ENCODE results near the gene TCN2.
"Not testable (repeated sequence)": the region's sequence is repeated elsewhere in the genome, so short reads cannot be mapped to it uniquely, and the experiment has no call there.

TCN2 gene

DNA sequence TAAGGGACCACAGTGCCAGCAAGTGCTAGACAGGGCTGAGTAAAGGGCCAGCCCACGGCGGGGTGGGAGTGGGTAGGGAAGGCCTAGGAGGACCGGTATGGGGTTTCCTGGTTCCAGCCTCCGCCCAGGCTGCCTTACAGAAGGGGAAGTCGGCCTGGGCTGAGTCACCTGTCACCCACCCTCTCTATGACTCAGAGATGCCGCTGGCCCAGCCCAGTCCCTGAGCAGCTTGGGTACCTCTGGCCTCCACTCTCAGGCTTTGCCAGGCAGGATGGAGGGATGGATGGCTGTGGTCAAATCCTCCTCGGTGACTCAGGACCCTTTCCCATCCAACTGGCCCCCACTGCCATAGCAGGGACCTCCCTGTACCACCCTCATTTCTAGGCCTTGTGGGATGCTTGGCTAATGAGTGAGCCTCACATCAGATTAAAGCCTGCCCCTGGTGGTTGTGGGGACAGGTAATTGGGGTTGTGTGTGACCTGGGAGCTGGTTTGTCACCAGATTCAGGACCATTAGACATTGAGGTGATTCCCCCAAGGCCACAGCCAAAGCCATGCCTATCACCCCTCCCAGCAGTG, 42.5 kb downstream of the TCN2 start:
- no peak for DNase-seq

DNA sequence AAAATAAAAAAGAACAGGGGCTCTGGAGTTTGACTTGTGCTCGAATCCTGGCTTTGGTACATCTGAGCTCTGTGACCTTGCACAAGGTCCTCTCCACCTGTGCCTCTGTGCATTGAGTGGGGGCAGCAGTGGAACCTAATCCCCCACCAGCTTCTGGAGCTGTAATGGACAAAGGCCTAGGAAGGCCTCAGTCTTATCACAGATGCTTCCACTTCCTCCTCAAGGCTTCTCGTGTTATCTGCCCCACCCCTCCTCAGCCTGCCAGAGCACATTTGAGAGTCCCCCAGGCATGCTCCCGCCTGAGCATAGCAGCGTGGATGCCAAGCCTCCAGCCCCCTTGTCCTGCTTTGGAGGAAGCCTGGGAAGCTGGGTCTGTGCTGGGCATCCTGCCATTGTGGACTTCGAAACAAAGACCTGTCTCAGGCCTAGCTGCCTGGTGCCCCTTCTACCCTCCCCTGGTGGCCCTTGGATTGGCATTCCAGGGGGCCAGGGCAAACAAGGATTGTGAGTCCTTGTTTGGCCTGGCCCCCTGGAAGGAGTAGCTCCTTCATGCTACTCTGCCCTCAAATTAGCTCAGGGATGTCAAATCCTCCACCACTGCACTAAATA, 43.6 kb downstream of the TCN2 start:
- DNase-seq = no peak

DNA sequence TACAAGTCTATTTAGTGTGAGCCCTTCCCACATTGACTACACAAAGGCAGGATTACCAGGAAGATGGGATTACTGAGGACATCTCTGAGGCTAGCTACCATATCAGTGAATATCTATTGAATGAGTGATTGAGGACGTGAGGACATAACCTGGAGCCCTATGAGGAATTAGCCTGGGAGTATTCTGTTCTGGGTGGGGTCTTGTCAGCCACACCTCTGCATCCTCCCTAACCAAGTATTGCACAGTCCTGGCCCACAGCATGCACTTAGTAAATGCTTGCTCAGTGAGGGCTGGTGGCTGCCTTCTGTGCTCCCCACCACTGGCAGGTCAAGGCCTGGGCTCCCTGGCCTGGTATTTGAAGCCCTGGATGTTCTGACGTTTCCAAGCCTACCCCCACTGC, 45.9 kb downstream of the TCN2 start:
- DNase-seq = no peak

DNA sequence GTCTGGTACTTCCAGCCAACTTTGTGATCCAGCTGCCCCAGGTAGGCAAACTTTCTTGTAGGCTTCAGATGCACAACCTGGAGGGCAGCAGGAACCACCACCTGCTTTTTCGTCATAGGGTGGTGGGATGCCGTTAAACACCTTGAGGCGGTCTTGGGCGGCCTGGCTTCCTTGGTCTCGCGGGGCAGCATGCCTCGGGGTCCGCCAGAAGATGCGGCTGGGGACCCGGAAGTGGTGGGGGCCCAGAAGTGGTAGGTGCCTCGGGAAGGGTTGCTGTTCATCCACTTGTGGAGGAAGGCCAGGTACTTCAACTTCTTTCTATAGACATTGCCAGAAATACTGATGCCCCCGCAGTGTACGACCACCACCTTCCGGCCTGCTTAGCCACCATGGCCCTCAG, 47.4 kb downstream of the TCN2 start:
- DNase-seq = no peak

DNA sequence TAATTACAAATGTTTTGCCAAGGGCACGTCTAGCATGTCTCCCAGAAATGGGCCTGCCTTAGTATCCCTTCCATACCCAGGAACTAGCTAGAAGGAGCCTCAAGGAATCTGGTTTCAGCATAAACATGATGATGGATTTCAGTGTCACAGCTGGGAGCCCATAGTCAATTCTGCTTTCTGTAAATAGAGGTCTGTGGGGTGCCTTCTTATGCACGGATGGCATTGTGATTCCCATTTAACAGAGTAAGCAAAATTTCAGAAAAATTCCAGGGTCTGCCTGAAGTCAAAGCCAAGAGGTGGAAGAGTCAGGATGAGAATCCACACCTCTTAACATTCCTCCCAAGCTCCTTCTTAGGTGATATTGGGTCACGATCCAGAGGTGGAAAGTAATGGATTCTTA, 48.6 kb downstream of the TCN2 start:
- no peak for DNase-seq

DNA sequence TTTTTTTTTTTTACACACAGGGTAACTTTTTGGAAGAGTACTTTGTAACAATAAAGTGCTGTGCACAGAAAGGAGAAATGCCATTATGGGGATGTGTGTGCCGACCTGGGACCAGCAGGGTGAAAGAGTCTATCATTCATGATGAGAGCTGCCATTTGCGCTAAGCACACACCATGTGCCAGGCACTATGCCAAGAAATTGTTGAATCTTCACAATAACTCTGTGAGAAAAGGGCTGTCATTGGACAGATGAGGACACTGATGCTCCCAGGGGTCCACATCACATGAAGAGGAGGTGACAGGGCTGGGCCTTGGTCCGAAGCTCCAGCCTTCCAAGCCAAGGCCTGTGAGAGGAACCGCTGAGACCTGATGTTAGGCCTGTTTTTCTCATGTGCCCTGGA, 55.1 kb downstream of the TCN2 start:
- no peak for DNase-seq

DNA sequence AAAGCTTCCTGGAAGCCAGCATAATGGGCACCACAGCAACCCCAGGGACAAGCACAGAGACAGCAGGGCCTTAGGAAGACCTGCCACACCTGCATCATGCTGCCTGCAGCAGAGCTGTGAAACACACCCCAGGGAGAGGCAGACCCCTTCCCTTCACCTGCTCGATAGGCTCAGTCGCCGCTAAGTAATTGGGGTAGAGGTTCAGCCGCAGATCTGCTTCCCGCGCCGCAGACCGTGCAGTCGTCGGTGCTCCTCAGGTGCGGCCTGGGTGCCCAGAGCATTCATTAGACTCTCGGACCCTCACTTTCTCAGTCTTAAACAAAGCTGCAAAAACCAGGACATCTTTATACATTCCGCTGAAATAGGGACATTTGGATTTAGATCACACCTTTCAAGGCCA, 57.8 kb downstream of the TCN2 start:
- no peak for DNase-seq

DNA sequence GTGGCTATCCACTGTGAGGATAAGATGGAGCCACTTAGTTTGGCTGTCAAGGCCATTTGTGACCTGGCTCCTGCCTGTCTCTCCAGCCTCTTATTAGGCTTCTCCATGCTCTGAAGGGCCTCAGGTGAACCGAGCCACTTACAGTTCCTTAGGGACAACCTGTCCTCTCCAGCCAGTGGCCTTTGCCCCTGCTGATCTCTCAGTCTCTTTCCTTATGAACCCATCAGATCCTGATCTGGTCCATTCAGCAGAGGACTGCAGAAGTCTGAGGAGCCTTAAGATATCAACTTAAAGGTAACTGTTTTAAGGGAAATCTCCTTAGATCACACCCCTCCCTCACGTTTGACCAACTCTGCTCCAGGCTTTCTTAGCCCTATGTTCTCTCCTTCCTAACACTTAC, 58.3 kb downstream of the TCN2 start:
- DNase-seq = no peak

DNA sequence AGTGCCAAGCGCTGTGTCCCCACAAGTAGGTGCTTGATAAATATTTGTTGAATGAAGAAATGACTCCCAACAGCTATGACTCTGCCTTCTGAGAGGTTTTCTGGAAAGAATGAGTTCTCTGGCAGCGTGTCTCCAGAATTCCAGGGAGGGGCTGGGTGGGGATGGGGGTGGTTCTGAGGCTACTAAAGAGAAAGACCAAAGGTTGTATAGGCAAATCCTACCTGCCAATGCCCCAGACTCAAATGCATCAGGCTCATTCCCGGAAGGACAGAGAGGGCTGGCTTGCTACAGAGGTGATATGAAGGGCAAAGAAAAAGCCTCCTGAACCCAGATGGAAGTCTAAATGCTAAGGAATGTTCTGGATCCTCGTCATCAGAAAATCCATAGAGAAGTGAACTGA, 58.8 kb downstream of the TCN2 start:
- DNase-seq = no peak

DNA sequence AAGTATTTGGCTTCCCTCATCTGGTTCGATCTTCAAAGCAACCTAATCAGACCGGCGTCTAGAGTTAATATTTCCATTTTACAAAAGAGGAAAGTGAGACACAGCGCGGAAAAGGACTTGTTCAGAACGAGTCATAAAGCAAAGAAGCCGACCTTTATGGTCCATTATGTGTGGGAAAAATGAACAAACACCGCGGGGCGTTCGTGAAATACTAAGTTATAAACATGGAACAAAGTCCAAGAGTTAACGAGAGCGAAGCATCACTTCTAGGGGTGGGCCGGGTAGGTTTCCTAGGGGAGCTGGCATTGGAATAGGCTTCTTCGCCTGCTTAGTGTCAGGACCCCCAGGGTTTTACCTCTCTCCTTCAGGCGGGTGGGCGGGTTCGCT, 60.1 kb downstream of the TCN2 start:
- peak in 1 of 6 experiments; percentile 46 for DNase-seq

DNA sequence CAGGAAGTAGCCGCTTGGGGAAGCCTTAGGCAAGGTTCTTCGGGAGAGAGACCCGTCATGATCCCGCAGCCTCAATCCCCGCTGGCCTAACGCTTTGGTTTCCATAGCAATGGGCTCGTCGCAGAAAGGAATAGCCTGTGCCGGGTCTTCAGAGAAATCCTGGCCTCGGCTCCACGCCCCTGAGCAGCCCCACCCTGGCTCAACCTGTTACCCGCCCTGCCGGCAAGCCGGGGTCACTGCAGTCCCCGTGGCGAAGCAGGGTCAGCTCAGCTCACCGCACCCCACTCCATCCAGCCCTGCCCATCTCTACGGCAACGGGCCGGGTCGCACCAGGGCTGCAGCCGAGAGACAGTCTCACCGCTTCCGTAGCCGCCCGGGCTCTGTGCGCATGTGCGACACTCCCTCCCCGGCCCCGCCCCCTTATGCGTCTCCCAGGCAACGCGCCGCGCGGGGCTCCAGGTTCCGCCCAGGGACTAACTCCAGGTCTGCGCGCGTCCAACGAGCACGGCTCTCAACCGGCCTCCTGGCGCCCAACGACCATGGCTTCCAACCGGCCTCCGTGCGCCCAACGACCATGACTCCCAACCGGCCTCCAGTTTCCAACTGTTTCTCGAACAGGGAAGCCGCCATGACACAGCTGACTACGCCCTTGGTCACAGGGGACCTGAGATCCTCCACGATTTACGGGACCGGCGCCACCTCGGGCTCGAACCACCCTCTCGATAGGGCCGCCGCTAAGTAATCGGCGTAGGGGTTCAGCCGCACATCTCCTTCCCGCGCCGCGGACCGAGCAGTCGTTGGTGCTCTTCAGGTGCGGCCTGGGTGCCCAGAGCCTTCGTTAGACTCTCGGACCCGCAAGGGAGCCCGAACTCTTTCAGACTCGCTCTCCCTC, 60.8 kb downstream of the TCN2 start, which contains the start of gene DUSP18:
Gene DUSP18, minus strand, starts transcription at position 382 of the 892 bp plus-strand sequence. CDS start 3,872 bp downstream, outside the sequence.
- peak; percentile 85 to 96 (median 91) for DNase-seq

DNA sequence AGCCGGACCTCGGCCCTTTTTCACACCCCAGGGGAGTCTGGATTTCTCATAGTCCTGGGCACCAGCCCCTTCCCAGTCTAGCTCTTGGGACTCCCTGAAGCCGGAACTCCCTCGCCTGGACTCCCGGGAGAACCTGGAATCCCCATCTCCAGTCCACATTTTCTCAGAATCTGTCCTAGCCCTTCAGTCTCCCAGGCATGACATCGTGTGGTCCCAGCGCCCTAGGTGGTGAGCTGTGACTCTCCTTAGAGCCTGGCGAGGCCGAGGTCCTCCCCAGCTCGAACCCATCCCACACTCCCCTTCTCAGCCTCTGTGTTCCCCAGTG, 61.4 kb downstream of the TCN2 start:
- peak in 1 of 6 experiments; percentile 18 for DNase-seq

DNA sequence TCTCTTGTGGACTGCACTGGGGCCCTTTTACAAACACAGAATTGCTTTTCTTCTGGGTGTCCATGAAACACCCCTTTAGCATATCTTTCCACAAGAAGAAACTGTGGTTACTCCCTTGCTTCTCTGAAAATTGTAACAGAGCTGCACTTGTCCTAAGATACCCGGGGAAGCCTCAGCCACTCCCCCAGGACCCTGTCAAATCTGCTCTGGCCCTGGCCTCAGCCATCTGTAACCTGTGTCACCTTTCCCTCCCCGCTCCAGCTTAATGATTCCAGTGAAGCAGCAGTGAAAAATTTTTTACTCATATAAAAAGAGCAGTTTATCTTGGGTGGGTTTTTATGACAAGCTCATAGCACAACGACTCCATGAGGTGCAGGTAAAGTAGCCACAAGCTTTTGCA, 64.1 kb downstream of the TCN2 start:
- DNase-seq = no peak

DNA sequence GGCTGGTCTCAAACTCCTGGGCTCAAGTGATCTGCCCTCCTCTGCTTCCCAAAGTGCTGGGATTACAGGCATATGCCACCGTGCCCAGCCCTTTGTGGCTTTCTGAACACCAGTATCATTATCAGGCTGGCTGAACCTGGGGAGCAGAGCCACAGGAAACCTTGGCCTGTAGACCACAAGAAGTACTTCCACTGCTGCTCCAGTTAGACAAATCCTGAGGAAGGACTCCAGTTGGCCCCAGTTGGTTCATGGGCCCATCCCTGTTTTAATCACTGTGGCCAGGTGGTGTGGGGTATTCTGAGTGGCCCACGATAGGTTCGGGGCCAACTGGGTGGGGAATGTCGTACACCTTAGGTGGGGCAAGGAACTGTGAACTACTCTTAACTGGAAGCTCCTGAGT, 66.2 kb downstream of the TCN2 start:
- no peak for DNase-seq

DNA sequence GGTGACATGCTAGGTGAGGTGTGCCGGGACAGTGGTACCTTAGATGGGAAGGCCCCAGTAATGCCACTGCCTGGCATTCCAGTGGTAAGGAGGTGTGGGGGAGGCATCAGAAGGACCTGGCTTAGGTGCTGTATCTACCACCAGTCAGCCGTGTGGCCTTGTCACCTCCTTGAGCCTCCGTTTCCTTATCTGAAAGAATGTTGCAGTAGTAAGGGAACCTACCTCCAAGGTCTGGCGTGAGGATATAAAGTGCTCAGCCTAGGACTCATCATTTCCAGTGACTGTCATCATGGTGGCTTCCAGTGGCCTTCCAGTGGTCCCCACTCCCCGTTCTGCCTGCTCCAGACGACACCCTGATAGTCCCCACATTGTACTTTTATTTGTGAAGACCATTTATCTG, 67.5 kb downstream of the TCN2 start:
- DNase-seq = no peak

DNA sequence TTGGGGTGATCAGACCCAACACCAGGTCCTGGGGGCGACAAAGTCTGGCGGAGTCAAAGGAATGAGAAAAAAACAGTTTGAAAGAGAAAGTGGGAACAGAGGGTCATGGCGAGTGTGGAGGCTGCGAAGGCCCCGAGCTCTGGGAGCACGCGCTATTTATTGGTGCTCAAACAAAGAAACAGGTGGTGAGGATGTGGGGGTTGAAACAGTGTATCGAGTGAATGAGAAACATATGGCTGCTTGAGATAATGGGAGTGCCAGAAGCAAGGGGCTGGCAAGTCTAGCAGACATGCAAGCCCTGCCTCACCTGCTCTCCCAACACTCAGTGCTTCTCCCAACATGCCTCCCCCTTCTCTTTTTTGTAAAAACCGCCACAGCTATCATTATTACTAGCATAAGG, 68.5 kb downstream of the TCN2 start:
- DNase-seq = no peak

DNA sequence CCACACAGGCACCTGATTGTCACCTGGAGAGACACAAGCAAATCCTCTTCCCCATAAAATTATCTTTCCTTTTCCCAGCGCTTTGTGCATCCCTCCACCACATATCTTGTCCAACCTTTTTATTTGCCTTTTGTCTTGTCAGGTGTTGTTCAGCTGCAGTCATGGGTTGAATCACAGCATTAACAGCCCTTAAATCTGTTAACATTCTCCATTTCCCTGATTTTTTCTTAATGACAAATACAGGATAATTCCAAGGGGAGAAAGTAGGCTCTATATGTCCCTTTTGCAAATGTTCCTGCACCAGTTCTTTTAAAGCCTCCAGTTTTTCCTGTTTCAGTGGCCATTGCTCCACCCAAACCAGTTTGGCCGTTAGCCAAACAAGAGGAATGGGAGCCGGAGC, 69.6 kb downstream of the TCN2 start:
- DNase-seq = not testable (repeated sequence)
